ENCODE results near the gene TTC9B. TPM values are rescaled to one million over a fixed set of nuclear protein-coding genes. Genes with fewer than 3 reads are reported as not detected.

TTC9B gene
- total and polyA plus RNA-seq, 2 of the 8 experiments (the other 6 are each of a cell fraction or from before 2014, with no cell fraction given) = 0.26 TPM; not detected in 1

DNA sequence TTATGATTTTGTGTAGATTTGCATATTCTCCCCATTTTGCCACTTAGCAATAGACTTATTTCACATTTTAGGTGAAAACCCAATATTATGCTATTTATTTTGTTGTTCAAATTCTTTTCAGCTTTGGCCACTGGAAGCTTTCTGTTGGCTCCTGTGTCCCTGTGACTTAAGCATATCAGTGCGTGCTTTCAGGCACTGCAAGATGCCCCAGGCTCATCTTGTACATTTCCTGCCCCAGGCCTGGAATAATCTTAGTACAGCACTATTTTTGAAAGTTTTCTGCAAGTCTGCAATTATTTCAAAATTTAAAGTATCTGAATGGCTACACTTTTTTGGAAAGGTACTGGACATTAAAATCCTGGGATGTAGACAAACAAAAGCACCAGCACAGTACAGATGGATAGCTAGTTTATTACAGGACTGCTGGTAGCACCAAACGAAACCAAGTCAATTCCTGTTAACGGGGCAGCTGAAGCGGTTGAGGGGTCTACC lies 11.8 kb upstream of the TTC9B start:
- FAIRE-seq = no peak
- Histone ChIP-seq H3K79me2 (ENCODE audit: control insufficient read depth in 1 of 2, insufficient read depth in 2 of 2, low read length in 2 of 2) (no peaks in the 10 kb centered on the region), H3K4me2 (ENCODE audit: insufficient read depth in 1 of 2, low read depth in 2 of 2, low read length in 2 of 2) (no peak overlapping the region), H2BK20ac (ENCODE audit: low read length) (no peak overlapping the region), H4K5ac (ENCODE audit: insufficient read length, low read depth, low read length) (no peak overlapping the region), H3K9ac (replicated peaks in 1 of 4; ENCODE audit: extremely low read depth in 1 of 4, low read depth in 3 of 4, low read length in 3 of 4) (no peak overlapping the region), H4K8ac (ENCODE audit: extremely low read depth, insufficient read depth, low read length) (no peak overlapping the region), H3K4me1 (replicated peaks in 1 of 4; ENCODE audit: control insufficient read depth in 3 of 4, insufficient read depth in 4 of 4, low read length in 3 of 4) (peaks cover 0 to 20% (median 14%) of the 10 kb centered on the region in 4 experiments; a peak in 6 of 7 replicates), H4K20me1 (replicated peaks in 1 of 2; ENCODE audit: control insufficient read depth in 1 of 2, insufficient read depth in 2 of 2, low read length in 2 of 2) (peaks cover 0 to 2% of the 10 kb centered on the region in 2 experiments), H3K36me3 (ENCODE audit: control insufficient read depth in 2 of 4, insufficient read depth in 4 of 4, low read length in 3 of 4) (peaks cover 0 to 5% (median 0%) of the 10 kb centered on the region in 4 experiments; a peak in 2 of 8 replicates), H3K27ac (ENCODE audit: low read depth, low read length) (no peak overlapping the region), H2AFZ (ENCODE audit: low read length) (no peak overlapping the region), H2BK12ac (ENCODE audit: low read depth, low read length) (no peak overlapping the region), H3K4me3 (ENCODE audit: extremely low read depth in 1 of 4, insufficient read depth in 2 of 4, low read depth in 3 of 4, low read length in 4 of 4) (no peak overlapping the region), H2BK5ac (ENCODE audit: low read depth, low read length) (no peak overlapping the region), H4K91ac (replicated peaks; ENCODE audit: insufficient read length, low read length) (no peak overlapping the region), H2AK5ac (ENCODE audit: low read depth, low read length) (no peak overlapping the region), H2BK120ac (replicated peaks; ENCODE audit: low read depth, low read length) (no peak overlapping the region), H3K56ac (replicated peaks; ENCODE audit: insufficient read length, low read depth, low read length) (no peak overlapping the region), H3K23me2 (ENCODE audit: low read depth, low read length) (peaks cover 5% of the 10 kb centered on the region), H3K14ac (ENCODE audit: insufficient read length) (no peak overlapping the region), H3K9me3 (ENCODE audit: insufficient read depth in 2 of 2, low read depth in 1 of 2, low read length in 1 of 2) (no peaks in the 10 kb centered on the region), H3K23ac (ENCODE audit: insufficient read length) (no peak overlapping the region), H3K27me3 (replicated peaks in 1 of 4; ENCODE audit: control insufficient read depth in 3 of 4, extremely low read depth in 1 of 4, insufficient read depth in 3 of 4, low read length in 3 of 4) (peaks cover 0 to 27% (median 13%) of the 10 kb centered on the region in 4 experiments; a peak in 5 of 7 replicates), H3K4ac (replicated peaks; ENCODE audit: insufficient read length, low read depth, low read length) (no peak overlapping the region), H2BK15ac (ENCODE audit: low read length) (no peak overlapping the region), H3K18ac (ENCODE audit: extremely low read depth, low read length) (no peak overlapping the region), H3K79me1 (ENCODE audit: low read depth, low read length) (no peaks in the 10 kb centered on the region)
- CTCF ChIA-PET (ENCODE audit: partially characterized antibody) = interaction anchor here (0.6 to 3.6 kb wide), 3 partner anchors 12 to 28 kb away, joined by 3 to 17 read pairs (median 5); partner anchors contain the start of gene TTC9B
- 85% methylated on average over 4 of the region's 4 CpGs; no CpG with 5 or more reads in 1 of the 2 experiments for WGBS, 2 experiments (ENCODE audit: extremely low coverage in 1 of 2, insufficient coverage in 1 of 2, insufficient read length in 1 of 2, insufficient replicate concordance in 2 of 2, low coverage in 1 of 2, low lambda C conversion rate in 2 of 2, missing lambda C conversion rate in 1 of 2)
- POLR2A ChIA-PET (ENCODE audit: partially characterized antibody) = interaction anchor here (1.3 kb wide), 1 partner anchor 12 kb away, joined by 3 read pairs; the partner anchor contains the start of gene TTC9B
- TF ChIP-seq EGR1 (IDR thresholded peaks at IDR 0.05; ENCODE audit: borderline replicate concordance, low read depth, low read length) (no peak), ATF2 (IDR thresholded peaks at IDR 0.05; ENCODE audit: low read length) (no peak), SIRT6 (IDR thresholded peaks at IDR 0.05; ENCODE audit: low read length) (no peak)
- no peak for DNase-seq (ENCODE audit: low read depth in 1 of 2, low spot score in 2 of 2)

All from H1 (cell line).